Measurements from ENCODE around the gene OXLD1.

OXLD1 gene

DNA sequence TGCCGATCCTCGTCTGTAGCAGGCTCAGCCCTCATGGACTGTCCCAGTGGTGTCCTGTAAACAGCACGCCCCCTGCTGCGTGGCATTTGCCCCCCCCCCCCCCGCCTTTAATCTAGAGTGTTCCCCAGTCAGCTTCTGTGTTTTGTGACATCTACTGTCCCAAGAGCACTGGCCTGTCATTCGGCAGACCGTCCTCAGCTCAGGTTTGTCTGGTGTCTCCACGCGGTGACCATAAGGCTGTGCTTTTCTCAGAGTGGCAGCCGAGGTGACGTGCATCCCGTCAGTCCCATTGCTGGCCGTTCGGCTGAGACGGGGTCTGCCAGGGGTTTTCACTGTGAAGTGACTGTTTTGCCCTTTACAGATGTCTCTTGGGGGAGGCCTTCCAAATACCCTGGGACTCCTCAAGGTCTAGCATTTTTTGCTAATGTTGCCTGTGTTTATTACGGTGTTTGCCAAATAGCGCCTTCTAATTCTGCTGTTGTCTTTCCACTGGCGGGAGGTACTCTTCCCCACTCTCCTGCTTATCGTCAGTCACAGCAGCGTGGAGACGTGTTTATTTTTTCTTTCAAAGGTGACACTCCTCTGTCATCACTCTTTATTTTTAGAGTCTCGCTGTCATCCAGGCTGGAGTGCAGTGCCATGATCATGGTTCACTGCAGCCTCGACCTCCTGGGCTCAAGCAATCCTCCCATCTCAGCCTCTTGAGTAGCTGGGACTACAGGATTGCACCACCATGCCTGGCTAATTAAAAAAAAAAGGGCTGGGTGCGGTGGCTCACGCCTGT is 31.0 kb upstream of the OXLD1 start:
- TF ChIP-seq ZFX (IDR thresholded peaks at IDR 0.05; ENCODE audit: borderline replicate concordance), result no peak
- TF ChIP-seq, protein P1, sequence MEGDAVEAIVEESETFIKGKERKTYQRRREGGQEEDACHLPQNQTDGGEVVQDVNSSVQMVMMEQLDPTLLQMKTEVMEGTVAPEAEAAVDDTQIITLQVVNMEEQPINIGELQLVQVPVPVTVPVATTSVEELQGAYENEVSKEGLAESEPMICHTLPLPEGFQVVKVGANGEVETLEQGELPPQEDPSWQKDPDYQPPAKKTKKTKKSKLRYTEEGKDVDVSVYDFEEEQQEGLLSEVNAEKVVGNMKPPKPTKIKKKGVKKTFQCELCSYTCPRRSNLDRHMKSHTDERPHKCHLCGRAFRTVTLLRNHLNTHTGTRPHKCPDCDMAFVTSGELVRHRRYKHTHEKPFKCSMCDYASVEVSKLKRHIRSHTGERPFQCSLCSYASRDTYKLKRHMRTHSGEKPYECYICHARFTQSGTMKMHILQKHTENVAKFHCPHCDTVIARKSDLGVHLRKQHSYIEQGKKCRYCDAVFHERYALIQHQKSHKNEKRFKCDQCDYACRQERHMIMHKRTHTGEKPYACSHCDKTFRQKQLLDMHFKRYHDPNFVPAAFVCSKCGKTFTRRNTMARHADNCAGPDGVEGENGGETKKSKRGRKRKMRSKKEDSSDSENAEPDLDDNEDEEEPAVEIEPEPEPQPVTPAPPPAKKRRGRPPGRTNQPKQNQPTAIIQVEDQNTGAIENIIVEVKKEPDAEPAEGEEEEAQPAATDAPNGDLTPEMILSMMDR (IDR thresholded peaks at IDR 0.05), result no peak
- no peak overlapping the region for H3K27ac ChIP-seq

DNA sequence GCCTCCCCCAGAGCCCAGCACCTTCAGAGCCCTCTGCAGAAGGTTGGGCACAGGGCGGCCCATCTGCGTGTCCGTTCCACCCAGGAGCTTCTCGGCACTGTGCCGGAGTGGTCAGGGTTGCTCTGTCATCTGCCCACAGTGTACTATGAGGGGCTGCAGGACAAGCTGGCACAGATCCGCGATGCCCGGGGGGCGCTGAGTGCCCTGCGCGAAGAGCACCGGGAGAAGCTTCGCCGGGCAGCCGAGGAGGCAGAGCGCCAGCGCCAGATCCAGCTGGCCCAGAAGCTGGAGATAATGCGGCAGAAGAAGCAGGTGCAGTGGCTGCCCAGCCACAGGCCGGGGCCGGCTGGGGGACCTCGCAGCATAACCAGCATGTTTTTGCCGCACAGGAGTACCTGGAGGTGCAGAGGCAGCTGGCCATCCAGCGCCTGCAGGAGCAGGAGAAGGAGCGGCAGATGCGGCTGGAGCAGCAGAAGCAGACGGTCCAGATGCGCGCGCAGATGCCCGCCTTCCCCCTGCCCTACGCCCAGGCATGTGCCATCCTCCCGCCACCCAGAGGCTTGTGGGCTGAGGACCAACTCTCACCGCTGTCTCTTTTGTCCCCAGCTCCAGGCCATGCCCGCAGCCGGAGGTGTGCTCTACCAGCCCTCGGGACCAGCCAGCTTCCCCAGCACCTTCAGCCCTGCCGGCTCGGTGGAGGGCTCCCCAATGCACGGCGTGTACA is 30.0 kb upstream of the OXLD1 start:
- H3K27ac ChIP-seq, result no peak overlapping the region
- TF ChIP-seq, protein P1 (IDR thresholded peaks at IDR 0.05), result no peak
- no peak for TF ChIP-seq ZFX (IDR thresholded peaks at IDR 0.05; ENCODE audit: borderline replicate concordance)

- TF ChIP-seq, protein P1 (IDR thresholded peaks at IDR 0.05), result no peak
- no peak for TF ChIP-seq ZFX (IDR thresholded peaks at IDR 0.05; ENCODE audit: borderline replicate concordance)
- H3K27ac ChIP-seq, result no peak overlapping the region
Observed at GRCh38 chr17:81695801-81696200, 29.4 kb upstream of the OXLD1 start.

DNA sequence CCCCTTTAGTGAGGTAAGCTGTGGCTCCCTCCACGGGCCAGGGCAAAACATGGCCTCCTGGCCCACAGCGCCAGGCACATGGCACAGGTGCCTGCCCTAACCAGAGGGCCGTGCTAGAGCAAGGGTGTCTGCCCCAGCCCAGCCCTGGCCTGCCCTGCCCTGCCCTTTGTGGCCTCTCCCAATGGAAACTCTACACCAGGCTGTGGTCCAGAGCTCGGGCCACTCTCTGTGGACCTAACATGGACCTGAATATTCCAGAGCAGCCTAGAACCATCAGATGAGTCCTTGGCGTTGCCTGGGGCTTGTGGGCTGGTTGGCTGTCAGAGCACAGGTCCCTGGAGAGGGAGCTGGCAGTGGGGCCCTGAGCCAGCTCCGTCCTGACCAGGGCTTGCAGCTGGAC is 28.8 kb upstream of the OXLD1 start:
- H3K27ac ChIP-seq, result no peak overlapping the region
- TF ChIP-seq, protein P1 (IDR thresholded peaks at IDR 0.05), result no peak
- TF ChIP-seq ZFX (IDR thresholded peaks at IDR 0.05; ENCODE audit: borderline replicate concordance), result no peak

DNA sequence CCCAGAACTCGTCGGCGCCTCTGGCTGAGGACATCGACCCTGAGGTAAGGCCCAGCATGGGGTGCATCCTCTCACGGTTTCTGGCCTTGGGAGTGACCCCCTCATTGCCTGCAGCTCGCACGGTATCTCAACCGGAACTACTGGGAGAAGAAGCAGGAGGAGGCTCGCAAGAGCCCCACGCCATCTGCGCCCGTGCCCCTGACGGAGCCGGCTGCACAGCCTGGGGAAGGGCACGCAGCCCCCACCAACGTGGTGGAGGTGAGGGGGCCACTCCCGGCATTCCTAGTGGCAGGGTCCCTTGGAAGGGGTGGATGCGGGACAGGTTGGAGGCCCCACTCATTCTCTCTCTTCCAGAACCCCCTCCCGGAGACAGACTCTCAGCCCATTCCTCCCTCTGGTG is 28.4 kb upstream of the OXLD1 start:
- no peak overlapping the region for H3K27ac ChIP-seq
- TF ChIP-seq, protein P1 (IDR thresholded peaks at IDR 0.05), result no peak
- no peak for TF ChIP-seq ZFX (IDR thresholded peaks at IDR 0.05; ENCODE audit: borderline replicate concordance)

GRCh38 chr17:81693509-81694210 is 27.3 kb upstream of the OXLD1 start:
- TF ChIP-seq, protein P1 (IDR thresholded peaks at IDR 0.05), result peak; percentile 17
- no peak for TF ChIP-seq ZFX (IDR thresholded peaks at IDR 0.05; ENCODE audit: borderline replicate concordance)
- no peak overlapping the region for H3K27ac ChIP-seq

Data from 22Rv1 (cell line).